ENCODE measurements around the gene FETUB.
"Not testable (repeated sequence)": the region's sequence is repeated elsewhere in the genome, so short reads cannot be mapped to it uniquely, and the experiment has no call there.

FETUB gene

GRCh38 chr3:186613637-186614265, 26.4 kb upstream of the FETUB start:
- DNase-seq (ENCODE audit: low read depth, low spot score) = no peak

GRCh38 chr3:186614266-186614596, 26.0 kb upstream of the FETUB start:
- no peak for DNase-seq (ENCODE audit: low read depth, low spot score)

- peak; percentile 83 for DNase-seq (ENCODE audit: low read depth, low spot score)
Measured at GRCh38 chr3:186614597-186615483, 25.4 kb upstream of the FETUB start.

GRCh38 chr3:186616299-186616617, 23.9 kb upstream of the FETUB start:
- no peak for DNase-seq (ENCODE audit: low read depth, low spot score)

GRCh38 chr3:186617036-186617946, 22.9 kb upstream of the FETUB start:
- peak; percentile 92 for DNase-seq (ENCODE audit: low read depth, low spot score)

- no peak for DNase-seq (ENCODE audit: low read depth, low spot score)
Measured at GRCh38 chr3:186618318-186618938, 21.8 kb upstream of the FETUB start.

- no peak for DNase-seq (ENCODE audit: low read depth, low spot score)
Measured at GRCh38 chr3:186619787-186620212, 20.4 kb upstream of the FETUB start.

- no peak for DNase-seq (ENCODE audit: low read depth, low spot score)
Measured at GRCh38 chr3:186620213-186621092, 19.7 kb upstream of the FETUB start.

- no peak for DNase-seq (ENCODE audit: low read depth, low spot score)
Measured at GRCh38 chr3:186621894-186622650, 18.1 kb upstream of the FETUB start.

- DNase-seq (ENCODE audit: low read depth, low spot score) = no peak
Measured at GRCh38 chr3:186622651-186623310, 17.4 kb upstream of the FETUB start.

- DNase-seq (ENCODE audit: low read depth, low spot score) = no peak
Measured at GRCh38 chr3:186624598-186624997, 15.6 kb upstream of the FETUB start.

- DNase-seq (ENCODE audit: low read depth, low spot score) = no peak
Measured at GRCh38 chr3:186625600-186626042, 14.6 kb upstream of the FETUB start.

- DNase-seq (ENCODE audit: low read depth, low spot score) = no peak
Measured at GRCh38 chr3:186626254-186626847, 13.8 kb upstream of the FETUB start.

- no peak for DNase-seq (ENCODE audit: low read depth, low spot score)
Measured at GRCh38 chr3:186627852-186628414, 12.3 kb upstream of the FETUB start.

GRCh38 chr3:186628756-186629155, 11.4 kb upstream of the FETUB start:
- no peak for DNase-seq (ENCODE audit: low read depth, low spot score)

- no peak for DNase-seq (ENCODE audit: low read depth, low spot score)
Measured at GRCh38 chr3:186630950-186631641, 9.1 kb upstream of the FETUB start.

GRCh38 chr3:186633481-186633880, 6.7 kb upstream of the FETUB start:
- no peak for DNase-seq (ENCODE audit: low read depth, low spot score)

GRCh38 chr3:186634207-186634606, 6.0 kb upstream of the FETUB start:
- DNase-seq (ENCODE audit: low read depth, low spot score) = not testable (repeated sequence)

Data from ELF-1 (cell line).